GM23338 (cell line): ENCODE measurements around the gene AGPAT3. TPM values are rescaled to one million over a fixed set of nuclear protein-coding genes. Genes with fewer than 3 reads are reported as not detected.

Source experiments
- ATAC-seq: fragments of 200-7000 bp; cut with Tn5 transposase; 3 replicates; pipeline ENCODE4 v1.9.1; 2020
- DNase-seq: peaks from one replicate; pipeline ENCODE4 v3.0.0-alpha.2; 2015; ENCODE audit warnings: low spot score
- H2AFZ ChIP-seq: fragments of 200-600 bp; sonication (generic); 2 replicates; pipeline ENCODE4 v1.8.0; 2016; ENCODE audit warnings: antibody characterized with exemption, mild to moderate bottlenecking, moderate library complexity
- H3F3A ChIP-seq: fragments of 200-600 bp; sonication (generic); replicated peaks from 2 replicates; pipeline ENCODE4 v1.8.0; 2017; ENCODE audit warnings: antibody characterized with exemption, mixed run types, low read depth
- H3K27ac ChIP-seq: fragments of 200-600 bp; sonication (generic); 2 replicates; pipeline ENCODE4 v1.6.1; 2016; ENCODE audit warnings: low read depth
- H3K27me3 ChIP-seq: fragments of 200-600 bp; sonication (generic); 2 replicates; pipeline ENCODE4 v1.8.0; 2016; ENCODE audit warnings: mild to moderate bottlenecking, mixed run types, moderate library complexity; ENCODE audit not compliant: insufficient read depth
- H3K36me3 ChIP-seq: fragments of 200-600 bp; sonication (generic); 2 replicates; pipeline ENCODE4 v1.8.0; 2016; ENCODE audit warnings: mild to moderate bottlenecking; ENCODE audit not compliant: insufficient read depth
- H3K4me1 ChIP-seq: fragments of 200-600 bp; sonication (generic); 2 replicates; pipeline ENCODE4 v1.8.0; 2016; ENCODE audit warnings: mild to moderate bottlenecking, moderate library complexity; ENCODE audit not compliant: insufficient read depth
- H3K4me2 ChIP-seq: fragments of 200-600 bp; sonication (generic); 2 replicates; pipeline ENCODE4 v1.7.1; 2017; ENCODE audit warnings: mixed run types
- H3K4me3 ChIP-seq: fragments of 200-600 bp; sonication (generic); 2 replicates; pipeline ENCODE4 v1.6.1; 2016; ENCODE audit warnings: mixed run types
- H3K79me2 ChIP-seq: fragments of 200-600 bp; sonication (generic); replicated peaks from 2 replicates; pipeline ENCODE4 v1.8.0; 2017; ENCODE audit warnings: mild to moderate bottlenecking; ENCODE audit not compliant: insufficient read depth
- H3K9me2 ChIP-seq: fragments of 200-600 bp; sonication (generic); 2 replicates; pipeline ENCODE4 v1.8.0; 2017; ENCODE audit not compliant: insufficient read depth
- H4K20me1 ChIP-seq: fragments of 200-600 bp; sonication (generic); replicated peaks from 2 replicates; pipeline ENCODE4 v1.8.0; 2017; ENCODE audit warnings: mild to moderate bottlenecking; ENCODE audit not compliant: insufficient read depth
- H3K27ac Mint-ChIP-seq: 2 replicates; pipeline ENCODE4 v1.8.0; 2020; ENCODE audit warnings: inconsistent platforms, mild to moderate bottlenecking, moderate library complexity, mixed read lengths
- H3K27me3 Mint-ChIP-seq: 3 replicates; pipeline ENCODE4 v1.8.0; 2022; ENCODE audit warnings: low read depth, mild to moderate bottlenecking, moderate library complexity, mixed read lengths, inconsistent platforms; ENCODE audit not compliant: insufficient read depth, poor library complexity
- H3K36me3 Mint-ChIP-seq: 3 replicates; pipeline ENCODE4 v1.8.0; 2021; ENCODE audit warnings: low read depth, mild to moderate bottlenecking, inconsistent platforms, moderate library complexity, mixed read lengths
- H3K4me1 Mint-ChIP-seq: 3 replicates; pipeline ENCODE4 v1.8.0; 2020; ENCODE audit warnings: mild to moderate bottlenecking, inconsistent platforms, mixed read lengths
- H3K4me3 Mint-ChIP-seq: 3 replicates; pipeline ENCODE4 v1.8.0; 2021; ENCODE audit warnings: moderate library complexity, mild to moderate bottlenecking, inconsistent platforms, mixed read lengths
- H3K9me3 Mint-ChIP-seq: 3 replicates; pipeline ENCODE4 v1.8.0; 2020; ENCODE audit warnings: moderate library complexity, mild to moderate bottlenecking, inconsistent platforms, mixed read lengths
- CREB1 ChIP-seq: fragments of 250-450 bp; sonication (Bioruptor Pico); IDR thresholded peaks from 2 replicates; pipeline ENCODE4 v1.5.0; 2020; ENCODE audit warnings: low read depth, mild to moderate bottlenecking, moderate library complexity
- JUNB ChIP-seq: IDR thresholded peaks from one replicate; pipeline ENCODE4 v1.6.1; 2016; ENCODE audit warnings: antibody characterized with exemption; ENCODE audit not compliant: unreplicated experiment
- STAT1 ChIP-seq: IDR thresholded peaks from one replicate; pipeline ENCODE4 v1.6.1; 2016; ENCODE audit warnings: antibody characterized with exemption; ENCODE audit not compliant: unreplicated experiment
- ZNF114 ChIP-seq: fragments of 250-450 bp; sonication (Bioruptor Pico); IDR thresholded peaks from 2 replicates; pipeline ENCODE4 v1.5.0; 2020; ENCODE audit warnings: mild to moderate bottlenecking, moderate library complexity
- polyA plus RNA-seq: library from polyadenylated mRNA; unstranded; fragments of >200 nt; fragmentation: Nextera tagmentation; extraction: Ambion mirVana; gene quantifications from 2 replicates; pipeline ENCODE4 v1.2.1, GENCODE V29; 2016
- total RNA-seq: library from RNA; depleted of rRNA; stranded (reverse); fragments of >200 nt; shearing (Covaris generic); gene quantifications from 2 replicates; pipeline ENCODE4 v1.2.3, GENCODE V29; 2014
- TF ChIP-seq, protein P1 (sequence below): IDR thresholded peaks from one replicate; pipeline ENCODE4 v1.6.1; 2018; ENCODE audit warnings: antibody characterized with exemption; ENCODE audit not compliant: unreplicated experiment
- TF ChIP-seq, protein P2 (sequence below): IDR thresholded peaks from 2 replicates; pipeline ENCODE4 v1.6.1; 2016; ENCODE audit warnings: antibody characterized with exemption
- TF ChIP-seq, protein P3 (sequence below): fragments of 250-450 bp; sonication (Bioruptor Pico); IDR thresholded peaks from 2 replicates; pipeline ENCODE4 v1.5.0; 2020; ENCODE audit warnings: mild to moderate bottlenecking, moderate library complexity

Gene AGPAT3
- total and polyA plus RNA-seq, 2 experiments from 2014 or later: 2.1 to 6.1 TPM

DNA sequence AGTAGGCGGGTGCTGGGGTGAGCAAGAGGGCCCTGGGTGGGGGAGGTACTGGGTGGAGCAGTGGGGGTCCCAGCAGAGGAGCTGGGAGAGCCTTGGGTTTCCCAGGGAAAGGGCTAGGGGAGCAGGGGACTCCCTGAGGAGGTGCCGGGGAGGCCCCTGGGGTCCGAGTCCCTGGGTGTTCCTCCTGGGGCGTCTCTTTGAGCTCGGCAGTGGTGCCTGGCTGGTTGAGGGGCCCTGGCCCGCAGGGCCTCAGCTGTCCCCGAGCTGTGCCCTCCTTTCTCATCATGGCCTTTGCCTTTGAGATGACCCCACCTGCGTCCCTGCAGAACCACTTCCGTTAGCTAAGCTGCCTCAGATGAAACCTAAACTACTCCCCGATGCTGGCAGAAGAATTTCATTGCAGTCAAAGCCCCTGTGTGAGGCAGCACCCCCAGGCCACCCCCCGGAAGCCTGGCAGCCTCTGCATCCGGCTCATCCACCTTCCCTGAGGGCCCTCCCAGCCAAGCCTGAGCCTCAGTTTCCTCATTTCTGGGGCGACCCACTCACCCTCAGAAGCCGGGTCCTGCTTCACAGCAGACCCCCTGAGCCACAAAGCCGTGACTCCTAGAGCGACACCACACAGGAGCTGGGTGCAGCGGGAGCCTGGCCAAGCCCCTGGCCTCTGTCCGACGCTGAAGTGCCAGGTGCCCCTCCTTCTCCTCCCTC lies 103.5 kb downstream of the AGPAT3 start:
- Histone ChIP-seq H2AFZ (no peak overlapping the region), H3K4me1 (no peaks in the 10 kb centered on the region), H3K79me2 (no peaks in the 10 kb centered on the region), H3F3A (no peaks in the 10 kb centered on the region), H3K36me3 (no peaks in the 10 kb centered on the region), H3K27ac (no peak overlapping the region), H3K4me3 (no peak overlapping the region), H3K27me3 (no peaks in the 10 kb centered on the region), H3K4me2 (no peak overlapping the region), H4K20me1 (no peaks in the 10 kb centered on the region), H3K9me2 (no peaks in the 10 kb centered on the region)
- TF ChIP-seq ZNF114 (CRISPR knock-in tag): no peak
- TF ChIP-seq, protein P1, sequence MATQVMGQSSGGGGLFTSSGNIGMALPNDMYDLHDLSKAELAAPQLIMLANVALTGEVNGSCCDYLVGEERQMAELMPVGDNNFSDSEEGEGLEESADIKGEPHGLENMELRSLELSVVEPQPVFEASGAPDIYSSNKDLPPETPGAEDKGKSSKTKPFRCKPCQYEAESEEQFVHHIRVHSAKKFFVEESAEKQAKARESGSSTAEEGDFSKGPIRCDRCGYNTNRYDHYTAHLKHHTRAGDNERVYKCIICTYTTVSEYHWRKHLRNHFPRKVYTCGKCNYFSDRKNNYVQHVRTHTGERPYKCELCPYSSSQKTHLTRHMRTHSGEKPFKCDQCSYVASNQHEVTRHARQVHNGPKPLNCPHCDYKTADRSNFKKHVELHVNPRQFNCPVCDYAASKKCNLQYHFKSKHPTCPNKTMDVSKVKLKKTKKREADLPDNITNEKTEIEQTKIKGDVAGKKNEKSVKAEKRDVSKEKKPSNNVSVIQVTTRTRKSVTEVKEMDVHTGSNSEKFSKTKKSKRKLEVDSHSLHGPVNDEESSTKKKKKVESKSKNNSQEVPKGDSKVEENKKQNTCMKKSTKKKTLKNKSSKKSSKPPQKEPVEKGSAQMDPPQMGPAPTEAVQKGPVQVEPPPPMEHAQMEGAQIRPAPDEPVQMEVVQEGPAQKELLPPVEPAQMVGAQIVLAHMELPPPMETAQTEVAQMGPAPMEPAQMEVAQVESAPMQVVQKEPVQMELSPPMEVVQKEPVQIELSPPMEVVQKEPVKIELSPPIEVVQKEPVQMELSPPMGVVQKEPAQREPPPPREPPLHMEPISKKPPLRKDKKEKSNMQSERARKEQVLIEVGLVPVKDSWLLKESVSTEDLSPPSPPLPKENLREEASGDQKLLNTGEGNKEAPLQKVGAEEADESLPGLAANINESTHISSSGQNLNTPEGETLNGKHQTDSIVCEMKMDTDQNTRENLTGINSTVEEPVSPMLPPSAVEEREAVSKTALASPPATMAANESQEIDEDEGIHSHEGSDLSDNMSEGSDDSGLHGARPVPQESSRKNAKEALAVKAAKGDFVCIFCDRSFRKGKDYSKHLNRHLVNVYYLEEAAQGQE: no peak
- no peak overlapping the region for H3K27ac Mint-ChIP-seq
- no peaks in the 10 kb centered on the region for H3K36me3 Mint-ChIP-seq
- peaks cover 7% of the 10 kb centered on the region for H3K27me3 Mint-ChIP-seq
- ATAC-seq: no peak
- no peaks in the 10 kb centered on the region for H3K4me1 Mint-ChIP-seq
- DNase-seq: no peak
- no peaks in the 10 kb centered on the region for H3K9me3 Mint-ChIP-seq
- no peak overlapping the region for H3K4me3 Mint-ChIP-seq

DNA sequence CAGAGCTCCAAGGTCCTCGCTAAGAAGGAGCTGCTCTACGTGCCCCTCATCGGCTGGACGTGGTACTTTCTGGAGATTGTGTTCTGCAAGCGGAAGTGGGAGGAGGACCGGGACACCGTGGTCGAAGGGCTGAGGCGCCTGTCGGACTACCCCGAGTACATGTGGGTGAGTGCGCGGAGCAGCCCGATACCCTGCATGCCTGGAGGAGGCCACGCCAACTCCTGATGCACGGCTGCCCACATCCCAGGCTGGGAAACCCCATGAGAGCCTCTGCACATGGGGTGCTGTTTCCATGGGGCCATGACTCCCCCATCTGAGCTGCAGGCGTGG lies 104.1 kb downstream of the AGPAT3 start:
- ATAC-seq: no peak
- no peak overlapping the region for H2AFZ ChIP-seq
- H3K36me3 ChIP-seq: no peaks in the 10 kb centered on the region
- no peaks in the 10 kb centered on the region for H3F3A ChIP-seq
- no peak for DNase-seq
- H3K4me1 ChIP-seq: no peaks in the 10 kb centered on the region
- no peaks in the 10 kb centered on the region for H3K4me1 Mint-ChIP-seq
- no peaks in the 10 kb centered on the region for H3K79me2 ChIP-seq
- no peak overlapping the region for H3K27ac ChIP-seq
- H3K27ac Mint-ChIP-seq: no peak overlapping the region
- H4K20me1 ChIP-seq: no peaks in the 10 kb centered on the region
- TF ChIP-seq STAT1 (no peak), CREB1 (CRISPR knock-in tag) (no peak), JUNB (no peak)
- TF ChIP-seq, protein P2, sequence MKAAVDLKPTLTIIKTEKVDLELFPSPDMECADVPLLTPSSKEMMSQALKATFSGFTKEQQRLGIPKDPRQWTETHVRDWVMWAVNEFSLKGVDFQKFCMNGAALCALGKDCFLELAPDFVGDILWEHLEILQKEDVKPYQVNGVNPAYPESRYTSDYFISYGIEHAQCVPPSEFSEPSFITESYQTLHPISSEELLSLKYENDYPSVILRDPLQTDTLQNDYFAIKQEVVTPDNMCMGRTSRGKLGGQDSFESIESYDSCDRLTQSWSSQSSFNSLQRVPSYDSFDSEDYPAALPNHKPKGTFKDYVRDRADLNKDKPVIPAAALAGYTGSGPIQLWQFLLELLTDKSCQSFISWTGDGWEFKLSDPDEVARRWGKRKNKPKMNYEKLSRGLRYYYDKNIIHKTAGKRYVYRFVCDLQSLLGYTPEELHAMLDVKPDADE: no peak
- TF ChIP-seq, protein P3, sequence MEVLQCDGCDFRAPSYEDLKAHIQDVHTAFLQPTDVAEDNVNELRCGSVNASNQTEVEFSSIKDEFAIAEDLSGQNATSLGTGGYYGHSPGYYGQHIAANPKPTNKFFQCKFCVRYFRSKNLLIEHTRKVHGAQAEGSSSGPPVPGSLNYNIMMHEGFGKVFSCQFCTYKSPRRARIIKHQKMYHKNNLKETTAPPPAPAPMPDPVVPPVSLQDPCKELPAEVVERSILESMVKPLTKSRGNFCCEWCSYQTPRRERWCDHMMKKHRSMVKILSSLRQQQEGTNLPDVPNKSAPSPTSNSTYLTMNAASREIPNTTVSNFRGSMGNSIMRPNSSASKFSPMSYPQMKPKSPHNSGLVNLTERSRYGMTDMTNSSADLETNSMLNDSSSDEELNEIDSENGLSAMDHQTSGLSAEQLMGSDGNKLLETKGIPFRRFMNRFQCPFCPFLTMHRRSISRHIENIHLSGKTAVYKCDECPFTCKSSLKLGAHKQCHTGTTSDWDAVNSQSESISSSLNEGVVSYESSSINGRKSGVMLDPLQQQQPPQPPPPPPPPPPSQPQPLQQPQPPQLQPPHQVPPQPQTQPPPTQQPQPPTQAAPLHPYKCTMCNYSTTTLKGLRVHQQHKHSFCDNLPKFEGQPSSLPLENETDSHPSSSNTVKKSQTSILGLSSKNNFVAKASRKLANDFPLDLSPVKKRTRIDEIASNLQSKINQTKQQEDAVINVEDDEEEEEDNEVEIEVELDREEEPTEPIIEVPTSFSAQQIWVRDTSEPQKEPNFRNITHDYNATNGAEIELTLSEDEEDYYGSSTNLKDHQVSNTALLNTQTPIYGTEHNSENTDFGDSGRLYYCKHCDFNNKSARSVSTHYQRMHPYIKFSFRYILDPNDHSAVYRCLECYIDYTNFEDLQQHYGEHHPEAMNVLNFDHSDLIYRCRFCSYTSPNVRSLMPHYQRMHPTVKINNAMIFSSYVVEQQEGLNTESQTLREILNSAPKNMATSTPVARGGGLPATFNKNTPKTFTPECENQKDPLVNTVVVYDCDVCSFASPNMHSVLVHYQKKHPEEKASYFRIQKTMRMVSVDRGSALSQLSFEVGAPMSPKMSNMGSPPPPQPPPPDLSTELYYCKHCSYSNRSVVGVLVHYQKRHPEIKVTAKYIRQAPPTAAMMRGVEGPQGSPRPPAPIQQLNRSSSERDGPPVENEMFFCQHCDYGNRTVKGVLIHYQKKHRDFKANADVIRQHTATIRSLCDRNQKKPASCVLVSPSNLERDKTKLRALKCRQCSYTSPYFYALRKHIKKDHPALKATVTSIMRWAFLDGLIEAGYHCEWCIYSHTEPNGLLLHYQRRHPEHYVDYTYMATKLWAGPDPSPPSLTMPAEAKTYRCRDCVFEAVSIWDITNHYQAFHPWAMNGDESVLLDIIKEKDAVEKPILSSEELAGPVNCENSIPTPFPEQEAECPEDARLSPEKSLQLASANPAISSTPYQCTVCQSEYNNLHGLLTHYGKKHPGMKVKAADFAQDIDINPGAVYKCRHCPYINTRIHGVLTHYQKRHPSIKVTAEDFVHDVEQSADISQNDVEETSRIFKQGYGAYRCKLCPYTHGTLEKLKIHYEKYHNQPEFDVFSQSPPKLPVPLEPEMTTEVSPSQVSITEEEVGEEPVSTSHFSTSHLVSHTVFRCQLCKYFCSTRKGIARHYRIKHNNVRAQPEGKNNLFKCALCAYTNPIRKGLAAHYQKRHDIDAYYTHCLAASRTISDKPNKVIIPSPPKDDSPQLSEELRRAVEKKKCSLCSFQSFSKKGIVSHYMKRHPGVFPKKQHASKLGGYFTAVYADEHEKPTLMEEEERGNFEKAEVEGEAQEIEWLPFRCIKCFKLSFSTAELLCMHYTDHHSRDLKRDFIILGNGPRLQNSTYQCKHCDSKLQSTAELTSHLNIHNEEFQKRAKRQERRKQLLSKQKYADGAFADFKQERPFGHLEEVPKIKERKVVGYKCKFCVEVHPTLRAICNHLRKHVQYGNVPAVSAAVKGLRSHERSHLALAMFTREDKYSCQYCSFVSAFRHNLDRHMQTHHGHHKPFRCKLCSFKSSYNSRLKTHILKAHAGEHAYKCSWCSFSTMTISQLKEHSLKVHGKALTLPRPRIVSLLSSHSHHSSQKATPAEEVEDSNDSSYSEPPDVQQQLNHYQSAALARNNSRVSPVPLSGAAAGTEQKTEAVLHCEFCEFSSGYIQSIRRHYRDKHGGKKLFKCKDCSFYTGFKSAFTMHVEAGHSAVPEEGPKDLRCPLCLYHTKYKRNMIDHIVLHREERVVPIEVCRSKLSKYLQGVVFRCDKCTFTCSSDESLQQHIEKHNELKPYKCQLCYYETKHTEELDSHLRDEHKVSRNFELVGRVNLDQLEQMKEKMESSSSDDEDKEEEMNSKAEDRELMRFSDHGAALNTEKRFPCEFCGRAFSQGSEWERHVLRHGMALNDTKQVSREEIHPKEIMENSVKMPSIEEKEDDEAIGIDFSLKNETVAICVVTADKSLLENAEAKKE: no peak
- TF ChIP-seq, protein P1: no peak
- H3K4me3 ChIP-seq: no peak overlapping the region
- H3K27me3 Mint-ChIP-seq: peaks cover 7% of the 10 kb centered on the region
- no peak overlapping the region for H3K4me2 ChIP-seq
- no peaks in the 10 kb centered on the region for H3K9me2 ChIP-seq
- H3K4me3 Mint-ChIP-seq: no peak overlapping the region
- H3K27me3 ChIP-seq: no peaks in the 10 kb centered on the region
- H3K36me3 Mint-ChIP-seq: no peaks in the 10 kb centered on the region
- no peaks in the 10 kb centered on the region for H3K9me3 Mint-ChIP-seq
